Activated naive CD8-positive, alpha-beta T cell treated with anti-CD3 and anti-CD28 coated beads for 36 hours (primary cell): Measurements from ENCODE around the gene KCNK3. TPM values are rescaled to one million over a fixed set of nuclear protein-coding genes. Genes with fewer than 3 reads are reported as not detected.
"Not testable (repeated sequence)": the region's sequence is repeated elsewhere in the genome, so short reads cannot be mapped to it uniquely, and the experiment has no call there.

Source experiments
- DNase-seq: peaks from one replicate; pipeline ENCODE4 v3.0.0; 2021
- H3K27ac Mint-ChIP-seq: one replicate; pipeline ENCODE4 v1.8.0; 2022; ENCODE audit warnings: mild to moderate bottlenecking, moderate library complexity, mixed read lengths
- H3K27me3 Mint-ChIP-seq: one replicate; pipeline ENCODE4 v1.8.0; 2022; ENCODE audit warnings: mild to moderate bottlenecking, mixed read lengths
- H3K36me3 Mint-ChIP-seq: one replicate; pipeline ENCODE4 v1.8.0; 2021; ENCODE audit warnings: mild to moderate bottlenecking, mixed read lengths
- H3K4me1 Mint-ChIP-seq: one replicate; pipeline ENCODE4 v1.8.0; 2021; ENCODE audit warnings: mixed read lengths
- H3K4me3 Mint-ChIP-seq: one replicate; pipeline ENCODE4 v1.8.0; 2022; ENCODE audit warnings: mild to moderate bottlenecking, moderate library complexity, mixed read lengths
- H3K9me3 Mint-ChIP-seq: one replicate; pipeline ENCODE4 v1.8.0; 2022; ENCODE audit warnings: mixed read lengths
- total RNA-seq, 2 experiments: library from RNA; stranded (reverse); gene quantifications; one replicate each; pipeline ENCODE4 v1.2.3, GENCODE V29; 2021

KCNK3 gene
- total RNA-seq, 2 experiments from 2014 or later = not detected

DNA sequence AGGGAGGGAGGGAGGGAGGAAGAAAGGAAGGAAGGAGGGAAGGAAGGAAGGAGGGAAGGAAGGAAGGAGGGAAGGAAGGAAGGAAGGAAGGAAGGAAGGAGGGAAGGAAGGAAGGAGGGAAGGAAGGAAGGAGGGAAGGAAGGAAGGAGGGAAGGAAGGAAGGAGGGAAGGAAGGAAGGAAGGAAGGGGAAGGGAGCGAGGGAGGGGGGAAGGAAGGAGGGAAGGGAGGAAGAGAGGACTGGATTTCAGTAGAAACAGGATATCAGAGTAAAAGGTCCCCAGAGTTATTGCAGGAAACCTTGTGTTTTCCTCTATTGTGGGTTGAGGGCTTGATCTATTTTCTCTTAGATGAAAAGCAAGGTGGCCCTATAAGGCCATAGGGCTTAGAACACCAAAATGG lies 37.4 kb upstream of the KCNK3 start:
- H3K27me3 Mint-ChIP-seq = peaks cover 11% of the 10 kb centered on the region
- not testable (repeated sequence) for H3K36me3 Mint-ChIP-seq, H3K27ac Mint-ChIP-seq, DNase-seq, H3K4me1 Mint-ChIP-seq, H3K9me3 Mint-ChIP-seq, H3K4me3 Mint-ChIP-seq

DNA sequence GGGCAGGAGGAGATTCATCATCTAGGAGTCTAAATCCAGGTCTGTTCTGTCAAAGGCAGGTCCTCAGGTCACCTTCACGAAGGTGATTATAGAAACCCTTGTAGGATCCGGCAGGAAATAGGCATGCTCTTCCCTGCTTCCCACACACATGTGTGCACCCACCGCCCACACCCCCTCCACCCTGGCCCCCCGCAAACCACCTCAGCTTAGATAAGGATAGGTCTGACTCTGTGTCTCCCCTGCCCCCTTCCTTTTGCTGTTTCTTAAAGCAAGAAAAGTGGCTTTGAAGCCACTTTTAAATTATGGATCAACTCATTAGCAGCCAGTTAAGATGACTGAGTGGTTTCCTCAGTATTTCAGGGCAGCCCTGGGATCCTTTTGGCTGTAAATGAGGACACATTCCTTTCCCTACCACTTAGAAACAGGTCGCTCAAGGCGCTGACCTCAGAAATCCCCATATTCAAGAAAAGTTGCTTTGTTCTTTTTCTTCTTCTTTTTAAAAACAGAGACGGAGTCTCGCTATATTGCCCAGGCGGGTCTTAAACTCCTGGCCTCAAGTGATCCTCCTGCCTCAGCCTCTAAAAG lies 36.8 kb upstream of the KCNK3 start:
- Mint-ChIP-seq H3K9me3 (peaks cover 14% of the 10 kb centered on the region), H3K36me3 (no peaks in the 10 kb centered on the region), H3K27me3 (peaks cover 11% of the 10 kb centered on the region), H3K4me1 (no peaks in the 10 kb centered on the region), H3K27ac (no peak overlapping the region), H3K4me3 (no peak overlapping the region)
- DNase-seq = no peak

DNA sequence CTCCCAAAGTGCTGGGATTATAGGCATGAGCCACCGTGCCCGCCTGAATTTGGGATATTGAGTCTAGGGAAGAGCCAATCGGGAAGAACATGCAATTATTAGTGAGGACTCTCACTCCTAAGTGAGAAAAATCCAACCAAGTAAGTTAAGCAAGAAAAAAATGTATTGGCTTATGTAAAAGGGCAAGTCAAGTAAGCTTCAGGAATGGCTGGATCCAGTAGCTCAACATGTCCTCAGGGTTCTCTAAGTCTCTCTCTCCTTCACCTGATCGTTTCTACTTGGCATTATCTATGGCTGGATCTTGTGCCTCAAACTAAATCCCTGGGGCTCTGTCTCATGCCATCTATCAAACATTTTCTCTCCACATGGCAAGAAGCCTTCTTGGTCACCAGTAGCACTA lies 35.3 kb upstream of the KCNK3 start:
- Mint-ChIP-seq H3K27me3 (peaks cover 11% of the 10 kb centered on the region), H3K4me3 (no peak overlapping the region), H3K27ac (no peak overlapping the region), H3K4me1 (no peaks in the 10 kb centered on the region), H3K9me3 (peaks cover 20% of the 10 kb centered on the region), H3K36me3 (no peaks in the 10 kb centered on the region)
- DNase-seq = no peak

DNA sequence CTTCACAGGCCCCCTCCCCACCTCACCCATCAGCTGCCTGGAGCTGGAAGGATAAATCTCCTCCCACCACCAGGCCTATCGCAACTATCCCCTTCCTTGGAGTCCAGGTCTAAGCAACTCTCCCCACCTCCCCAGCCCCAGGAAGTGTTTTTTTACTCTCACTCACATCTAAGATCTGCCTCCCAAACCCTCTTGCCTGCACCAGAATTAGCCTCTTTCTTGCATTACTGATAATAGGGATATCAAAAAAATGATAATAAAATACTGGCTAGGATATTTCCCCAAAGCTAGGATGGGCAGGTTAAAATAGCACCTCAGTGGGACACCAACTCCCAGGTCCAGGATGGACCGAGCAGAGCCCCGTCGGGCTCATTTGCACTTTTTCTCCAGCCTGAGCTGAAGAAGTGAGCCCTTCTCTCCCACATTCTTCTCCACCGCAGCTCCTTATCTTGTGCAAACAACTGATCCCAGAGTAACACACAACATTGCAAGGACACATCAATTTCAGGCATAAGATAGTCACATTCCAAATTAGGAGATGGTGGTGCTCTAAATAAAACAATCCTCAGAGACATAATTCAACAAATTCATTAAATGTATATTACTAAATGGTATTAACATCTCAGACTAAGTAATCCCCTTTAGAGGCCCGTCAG lies 33.7 kb upstream of the KCNK3 start:
- Mint-ChIP-seq H3K27me3 (peaks cover 8% of the 10 kb centered on the region), H3K9me3 (peaks cover 20% of the 10 kb centered on the region), H3K4me3 (no peak overlapping the region), H3K36me3 (no peaks in the 10 kb centered on the region), H3K27ac (no peak overlapping the region), H3K4me1 (no peaks in the 10 kb centered on the region)
- DNase-seq = no peak

DNA sequence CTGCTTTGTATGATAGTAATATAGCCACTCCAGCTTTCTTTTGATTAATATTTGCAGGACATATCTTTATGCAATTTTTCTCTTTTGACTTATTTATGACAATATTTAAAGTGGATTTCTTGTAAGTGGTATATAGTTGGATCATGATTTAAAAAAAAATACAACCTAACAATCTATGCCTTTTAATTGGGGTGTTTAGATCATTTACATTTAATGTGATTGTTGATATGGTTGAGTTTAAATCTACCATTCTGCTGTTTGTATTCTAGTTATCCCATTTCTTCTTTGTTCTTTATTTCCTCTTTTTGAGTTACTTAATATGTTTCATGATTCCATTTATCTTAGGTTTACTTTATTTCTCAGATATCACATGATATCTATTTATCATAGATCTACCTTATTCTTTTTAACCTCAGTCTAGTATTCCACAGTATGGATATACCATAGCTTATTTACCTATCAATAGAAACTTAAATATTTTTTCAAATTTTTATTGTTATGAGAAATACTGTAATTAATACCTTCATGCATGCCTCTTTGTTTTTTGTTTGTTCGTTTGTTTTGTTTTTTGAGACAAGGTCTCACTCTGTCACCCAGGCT lies 32.1 kb upstream of the KCNK3 start:
- Mint-ChIP-seq H3K27ac (no peak overlapping the region), H3K4me1 (no peaks in the 10 kb centered on the region), H3K36me3 (no peaks in the 10 kb centered on the region), H3K9me3 (peaks cover 20% of the 10 kb centered on the region), H3K27me3 (peaks cover 15% of the 10 kb centered on the region), H3K4me3 (no peak overlapping the region)
- DNase-seq = no peak

DNA sequence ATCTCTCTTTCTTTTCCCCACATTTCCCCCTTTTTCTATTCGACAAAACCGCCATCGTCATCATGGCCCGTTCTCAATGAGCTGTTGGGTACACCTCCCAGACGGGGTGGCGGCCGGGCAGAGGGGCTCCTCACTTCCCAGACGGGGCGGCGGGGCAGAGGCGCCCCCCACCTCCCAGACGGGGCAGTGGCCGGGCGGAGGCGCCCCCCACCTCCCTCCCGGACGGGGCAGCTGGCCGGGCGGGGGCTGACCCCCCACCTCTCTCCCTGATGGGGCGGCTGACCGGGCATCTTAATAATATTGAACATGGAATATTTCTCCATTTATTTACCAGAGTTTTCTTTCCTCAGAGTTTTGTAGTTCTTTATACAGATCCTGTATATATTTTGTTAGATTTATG lies 27.2 kb upstream of the KCNK3 start:
- not testable (repeated sequence) for H3K4me1 Mint-ChIP-seq, H3K9me3 Mint-ChIP-seq, H3K27ac Mint-ChIP-seq, H3K36me3 Mint-ChIP-seq, H3K4me3 Mint-ChIP-seq, DNase-seq
- peaks cover 38% of the 10 kb centered on the region for H3K27me3 Mint-ChIP-seq

DNA sequence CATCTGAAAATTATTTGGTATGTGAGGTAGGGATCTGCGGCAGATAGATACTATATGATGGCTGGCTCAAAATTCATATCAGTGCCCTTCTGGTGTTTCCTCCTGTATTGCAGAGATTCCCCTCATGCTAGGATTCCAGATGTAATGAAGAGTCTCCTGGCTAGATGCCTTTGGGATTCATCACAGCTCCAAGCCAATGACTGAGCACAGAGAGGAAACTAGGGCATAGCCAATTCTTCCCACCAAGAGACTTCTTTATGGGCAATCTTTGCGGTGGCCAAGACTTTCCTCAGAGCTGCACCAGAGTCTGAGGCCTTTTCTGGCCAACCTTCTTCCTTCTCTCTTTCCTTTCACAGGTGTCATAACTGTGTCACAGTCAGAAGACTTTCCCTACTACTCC lies 25.9 kb upstream of the KCNK3 start:
- Mint-ChIP-seq H3K9me3 (no peaks in the 10 kb centered on the region), H3K27me3 (peaks cover 47% of the 10 kb centered on the region), H3K27ac (no peak overlapping the region), H3K4me1 (no peaks in the 10 kb centered on the region), H3K4me3 (no peak overlapping the region), H3K36me3 (no peaks in the 10 kb centered on the region)
- no peak for DNase-seq

DNA sequence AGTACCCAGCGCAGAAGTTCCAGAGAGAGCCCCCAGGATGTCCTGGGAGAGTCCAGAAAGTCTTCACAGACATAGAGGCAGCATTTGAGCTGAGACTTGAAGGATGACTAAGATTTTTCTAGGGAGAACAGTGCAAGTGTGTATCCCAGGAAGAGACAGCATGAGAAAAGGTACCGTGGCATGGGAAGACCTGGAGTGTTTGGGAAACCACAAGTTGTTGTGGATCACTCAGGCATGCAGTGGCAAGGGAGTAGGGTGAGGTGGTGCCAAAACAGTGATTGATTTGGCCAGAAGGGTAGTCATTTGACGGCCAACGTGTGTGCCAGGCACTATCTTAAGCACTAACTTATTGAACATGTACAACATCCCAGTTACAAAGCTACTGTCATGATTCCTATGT lies 24.5 kb upstream of the KCNK3 start:
- no peaks in the 10 kb centered on the region for H3K9me3 Mint-ChIP-seq
- no peak overlapping the region for H3K27ac Mint-ChIP-seq
- H3K4me1 Mint-ChIP-seq = no peaks in the 10 kb centered on the region
- no peak for DNase-seq
- H3K4me3 Mint-ChIP-seq = no peak overlapping the region
- H3K27me3 Mint-ChIP-seq = peaks cover 54% of the 10 kb centered on the region
- no peaks in the 10 kb centered on the region for H3K36me3 Mint-ChIP-seq

DNA sequence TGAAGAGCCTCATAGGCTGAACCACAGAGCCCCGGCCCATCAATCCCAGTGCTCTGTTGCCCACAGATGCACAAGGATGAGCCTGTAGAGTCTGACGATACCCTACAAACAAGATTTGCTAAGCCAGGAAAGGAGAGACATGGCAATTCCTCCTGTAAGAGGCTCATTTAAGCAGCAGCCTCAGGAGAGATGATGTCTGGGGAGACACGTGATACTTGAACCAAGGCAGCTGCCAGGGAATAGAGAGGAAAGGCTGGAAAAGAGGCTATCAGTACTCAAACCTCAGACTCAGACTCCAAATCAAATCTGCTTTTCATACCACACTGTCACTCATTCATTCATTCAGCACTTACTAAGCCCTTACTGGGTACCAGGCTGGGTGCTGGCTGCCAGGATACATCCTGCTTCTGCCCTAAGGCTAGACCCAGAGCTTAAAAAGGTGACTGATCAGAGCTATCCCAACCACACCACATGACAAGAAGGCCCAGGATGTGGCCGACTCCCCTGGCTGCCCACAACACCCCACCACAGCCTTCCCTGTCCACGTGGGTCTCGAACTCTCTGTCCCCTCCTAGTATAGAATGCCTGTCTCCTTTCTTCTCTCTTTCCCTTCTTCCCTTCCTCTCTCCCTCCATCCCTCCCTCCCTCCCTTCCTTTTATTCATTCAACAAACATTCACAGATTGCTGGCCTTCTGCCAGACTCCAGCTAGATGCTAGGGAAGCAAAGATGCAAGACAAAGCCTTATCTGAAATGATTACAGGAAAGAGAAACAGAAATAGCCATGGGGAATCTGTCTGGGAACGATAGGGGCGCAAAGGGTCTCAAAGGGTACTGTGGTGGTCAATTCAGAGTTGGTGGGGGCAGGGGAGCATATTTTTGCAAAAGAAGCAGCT lies 23.4 kb upstream of the KCNK3 start:
- Mint-ChIP-seq H3K27ac (no peak overlapping the region), H3K4me1 (no peaks in the 10 kb centered on the region), H3K9me3 (no peaks in the 10 kb centered on the region), H3K36me3 (no peaks in the 10 kb centered on the region), H3K27me3 (peaks cover 58% of the 10 kb centered on the region), H3K4me3 (no peak overlapping the region)
- no peak for DNase-seq

DNA sequence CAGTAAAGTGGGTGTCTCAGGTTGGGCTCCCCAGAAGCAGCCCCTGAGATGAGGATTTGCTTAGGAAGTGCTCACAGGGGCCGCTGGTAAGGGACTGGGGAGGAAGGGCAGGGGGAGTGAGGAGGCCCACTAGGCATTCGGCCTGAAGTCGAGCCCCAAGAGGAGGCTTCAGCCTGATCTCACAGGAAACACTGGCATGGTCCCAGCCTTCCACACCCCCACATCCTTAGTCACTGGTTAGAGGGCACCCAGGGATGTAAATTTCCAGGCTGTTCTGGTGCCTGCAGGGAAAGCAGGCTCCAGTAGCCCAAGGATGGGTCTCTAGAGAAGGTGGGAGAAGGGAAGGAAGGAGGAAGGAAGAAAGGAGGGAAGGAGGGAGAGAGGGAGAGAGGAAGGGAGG lies 22.4 kb upstream of the KCNK3 start:
- Mint-ChIP-seq H3K9me3 (no peaks in the 10 kb centered on the region), H3K4me1 (no peaks in the 10 kb centered on the region), H3K4me3 (no peak overlapping the region), H3K27ac (no peak overlapping the region), H3K36me3 (no peaks in the 10 kb centered on the region), H3K27me3 (peaks cover 52% of the 10 kb centered on the region)
- DNase-seq = no peak

DNA sequence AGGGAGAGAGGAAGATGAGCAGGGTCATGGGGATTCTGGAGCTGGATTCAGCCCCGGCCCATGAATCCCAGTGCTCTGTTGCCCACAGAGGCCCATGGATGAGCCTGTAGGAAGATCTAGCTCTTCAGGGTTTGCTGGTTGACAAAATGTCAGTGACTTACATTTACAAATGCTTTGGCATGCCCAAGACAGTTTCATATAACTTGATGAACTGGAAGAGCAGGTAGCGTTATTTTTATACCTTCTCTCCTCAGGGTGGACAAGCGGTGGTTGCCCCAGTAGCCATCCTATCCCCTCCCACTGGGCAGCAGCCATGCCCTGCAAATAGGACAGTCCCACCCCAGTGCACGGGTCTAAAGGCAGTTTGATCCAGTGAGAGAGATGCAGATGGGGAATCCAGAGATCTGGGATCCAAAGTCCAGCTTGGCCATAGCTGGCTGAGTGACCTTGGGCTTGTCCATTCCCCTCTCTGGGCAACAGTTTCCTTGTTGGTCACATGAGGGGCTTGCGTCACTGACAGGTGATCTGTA lies 21.5 kb upstream of the KCNK3 start:
- no peak for DNase-seq
- Mint-ChIP-seq H3K4me3 (no peak overlapping the region), H3K36me3 (no peaks in the 10 kb centered on the region), H3K27me3 (peaks cover 48% of the 10 kb centered on the region), H3K4me1 (no peaks in the 10 kb centered on the region), H3K9me3 (no peaks in the 10 kb centered on the region), H3K27ac (no peak overlapping the region)

DNA sequence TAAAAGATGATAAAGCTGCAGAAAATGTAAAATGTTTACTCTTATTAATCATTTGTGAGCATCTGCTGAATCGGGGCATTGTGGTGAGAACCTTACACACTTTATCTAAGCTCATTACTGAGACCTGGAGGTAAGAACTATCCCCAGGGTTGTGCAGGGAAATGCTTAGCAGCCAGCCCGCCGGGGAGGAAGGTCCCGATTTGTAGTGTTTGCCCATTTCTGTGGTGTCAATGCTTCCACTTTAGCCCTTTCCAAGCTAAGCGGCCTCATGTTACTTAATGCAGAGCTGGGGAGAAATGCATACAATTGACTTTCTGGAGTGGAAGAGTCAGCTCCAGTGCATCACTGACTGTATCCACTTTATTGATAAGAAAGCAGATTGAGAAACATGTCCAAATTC lies 20.8 kb upstream of the KCNK3 start:
- H3K4me1 Mint-ChIP-seq = no peaks in the 10 kb centered on the region
- peaks cover 48% of the 10 kb centered on the region for H3K27me3 Mint-ChIP-seq
- H3K36me3 Mint-ChIP-seq = no peaks in the 10 kb centered on the region
- no peak overlapping the region for H3K4me3 Mint-ChIP-seq
- no peaks in the 10 kb centered on the region for H3K9me3 Mint-ChIP-seq
- no peak for DNase-seq
- no peak overlapping the region for H3K27ac Mint-ChIP-seq

DNA sequence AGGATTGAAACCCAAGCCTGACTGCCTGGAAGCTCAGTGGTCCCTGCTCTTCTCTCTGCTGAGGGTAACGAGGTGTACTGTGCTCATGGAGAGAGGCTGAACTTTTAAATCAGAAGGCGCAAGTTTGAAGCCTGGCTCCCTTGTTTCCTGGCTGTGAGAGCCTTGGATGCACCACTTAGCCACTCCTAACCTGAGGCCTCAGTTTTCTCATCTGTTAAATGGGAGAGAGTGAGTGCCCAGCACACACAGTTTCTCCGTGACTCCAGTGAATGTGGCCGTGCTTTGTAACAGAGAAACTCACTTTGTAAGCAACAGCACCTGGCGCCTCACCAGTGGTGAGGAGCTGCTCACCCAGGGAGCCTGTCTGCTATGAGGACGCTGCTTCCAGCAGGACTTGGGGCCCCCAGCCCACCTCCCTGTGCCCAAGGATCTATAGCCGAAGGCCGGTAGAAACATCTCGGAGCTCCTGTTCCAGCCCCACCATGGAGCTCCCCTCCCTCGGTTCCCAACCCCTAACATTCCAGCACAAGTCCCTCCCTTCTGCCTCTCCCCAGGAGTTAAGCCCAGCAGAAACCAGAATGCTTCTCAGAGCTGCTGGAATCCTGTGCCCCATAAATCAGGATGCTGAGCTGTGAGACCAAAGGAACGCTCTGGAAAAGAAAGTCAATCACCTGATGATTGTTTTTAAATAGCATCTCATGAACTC lies 20.3 kb upstream of the KCNK3 start:
- H3K4me3 Mint-ChIP-seq = no peak overlapping the region
- no peaks in the 10 kb centered on the region for H3K4me1 Mint-ChIP-seq
- no peaks in the 10 kb centered on the region for H3K36me3 Mint-ChIP-seq
- no peak for DNase-seq
- peaks cover 48% of the 10 kb centered on the region for H3K27me3 Mint-ChIP-seq
- no peaks in the 10 kb centered on the region for H3K9me3 Mint-ChIP-seq
- H3K27ac Mint-ChIP-seq = no peak overlapping the region

DNA sequence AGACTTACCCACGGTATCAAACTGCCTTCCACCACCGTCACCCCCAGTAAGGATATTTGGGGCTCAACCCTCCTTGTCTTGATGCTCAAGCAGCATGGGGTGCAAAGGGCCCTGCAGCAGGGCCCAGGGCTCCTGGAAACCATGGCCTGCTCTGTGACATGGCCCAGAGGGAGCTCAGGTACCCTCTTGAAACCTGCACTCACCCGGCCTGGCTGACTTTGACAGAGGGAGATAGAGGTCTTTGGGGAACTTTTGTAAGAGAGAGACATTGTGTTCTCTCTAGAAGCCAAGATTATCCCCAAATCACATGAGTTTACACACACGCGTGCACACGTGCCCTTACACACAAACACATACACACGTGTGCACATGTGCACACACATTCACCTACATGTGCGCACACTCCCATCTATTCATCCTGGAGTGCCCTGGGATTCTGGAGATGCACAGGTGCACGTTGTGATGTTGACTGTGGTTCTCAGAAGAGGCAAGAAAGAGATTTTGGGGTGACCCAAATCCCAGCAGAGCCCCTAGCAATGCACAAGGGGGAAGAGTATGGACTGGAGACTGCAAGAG lies 19.6 kb upstream of the KCNK3 start:
- Mint-ChIP-seq H3K4me1 (no peaks in the 10 kb centered on the region), H3K9me3 (no peaks in the 10 kb centered on the region), H3K27ac (no peak overlapping the region), H3K36me3 (no peaks in the 10 kb centered on the region), H3K27me3 (peaks cover 45% of the 10 kb centered on the region), H3K4me3 (no peak overlapping the region)
- DNase-seq = no peak
